Lung (tissue), 12 donors: ENCODE results near the gene AKT1S1. TPM values are rescaled to one million over a fixed set of nuclear protein-coding genes. Genes with fewer than 3 reads are reported as not detected.

Experiments
- ATAC-seq: fragments of 200-7000 bp; cut with Tn5 transposase; one replicate; pipeline ENCODE4 v1.9.1; 2020; ENCODE audit warnings: moderate number of reproducible peaks; ENCODE audit not compliant: insufficient read depth, low FRiP score
- DNase-seq, 3 donors: peaks; one replicate each; pipeline ENCODE4 v3.0.0-alpha.2; 2013 to 2017
- H3K27ac ChIP-seq, 2 donors: one replicate each; pipeline ENCODE4 v1.5.1; 2013; ENCODE audit warnings: mild to moderate bottlenecking in 2 of 2, moderate library complexity in 2 of 2, control low read depth in 1 of 2, inconsistent platforms in 1 of 2, low read depth in 1 of 2, low read length in 1 of 2
- H3K27me3 ChIP-seq, 3 donors: one replicate each; pipeline ENCODE4 v1.5.1; 2013; ENCODE audit warnings: low read length in 2 of 3; ENCODE audit not compliant: control insufficient read depth in 3 of 3, insufficient read depth in 3 of 3
- H3K36me3 ChIP-seq, 4 donors: one replicate each; pipeline ENCODE4 v1.5.1; 2013; ENCODE audit warnings: low read length in 4 of 4, mild to moderate bottlenecking in 1 of 4, moderate library complexity in 1 of 4; ENCODE audit not compliant: control insufficient read depth in 4 of 4, insufficient read depth in 4 of 4
- H3K4me1 ChIP-seq, 5 donors: one replicate each; pipeline ENCODE4 v1.5.1; 2013; ENCODE audit warnings: low read length in 5 of 5, mild to moderate bottlenecking in 2 of 5, moderate library complexity in 1 of 5; ENCODE audit not compliant: control insufficient read depth in 5 of 5, insufficient read depth in 5 of 5
- H3K4me3 ChIP-seq: one replicate; pipeline ENCODE4 v1.5.1; 2013; ENCODE audit warnings: mild to moderate bottlenecking, control low read depth, moderate library complexity
- H3K9ac ChIP-seq, 2 donors: one replicate each; pipeline ENCODE4 v1.5.1; 2013; ENCODE audit warnings: low read length in 2 of 2, control low read depth in 1 of 2; ENCODE audit not compliant: insufficient read depth in 1 of 2
- H3K9me3 ChIP-seq, 4 donors: one replicate each; pipeline ENCODE4 v1.5.1; 2013; ENCODE audit warnings: low read length in 3 of 4, mild to moderate bottlenecking in 1 of 4, moderate library complexity in 1 of 4; ENCODE audit not compliant: control insufficient read depth in 4 of 4, insufficient read depth in 3 of 4
- WGBS, 2 donors: extraction: QIAGEN DNeasy Blood & Tissue Kit; methylation state at CpG; one replicate each; pipeline ENCODE4 v1.1.7; 2013; 5-methylcytosine and 5-hydroxymethylcytosine counted together
- polyA plus RNA-seq, 2 donors: library from polyadenylated mRNA; stranded (reverse); fragments of 200-250 nt; gene quantifications; one replicate each; pipeline ENCODE4 v1.2.1, GENCODE V29; 2013
- total RNA-seq, 2 donors: library from RNA; depleted of rRNA in 1 of 2; stranded (reverse); fragments of >200 nt in 1 of 2; gene quantifications; one replicate each; pipeline ENCODE4 v1.2.1, GENCODE V29; 2014 to 2021
- TF ChIP-seq, protein P1 (sequence below): IDR thresholded peaks from 2 replicates; pipeline ENCODE4 v1.5.1; 2012; ENCODE audit warnings: mild to moderate bottlenecking; ENCODE audit errors: control extremely low read depth, extremely low read depth
- donor health status: control.
- donor health status: control.
- donor health status: Bipolar disorder and iron deficiency.
- donor health status: healthy.
- donor health status: DM: yes; HTN: yes; CAD: no.

The AKT1S1 gene
- total and polyA plus RNA-seq, 4 donors: 6.7 to 46.4 (median 35.9) TPM

DNA sequence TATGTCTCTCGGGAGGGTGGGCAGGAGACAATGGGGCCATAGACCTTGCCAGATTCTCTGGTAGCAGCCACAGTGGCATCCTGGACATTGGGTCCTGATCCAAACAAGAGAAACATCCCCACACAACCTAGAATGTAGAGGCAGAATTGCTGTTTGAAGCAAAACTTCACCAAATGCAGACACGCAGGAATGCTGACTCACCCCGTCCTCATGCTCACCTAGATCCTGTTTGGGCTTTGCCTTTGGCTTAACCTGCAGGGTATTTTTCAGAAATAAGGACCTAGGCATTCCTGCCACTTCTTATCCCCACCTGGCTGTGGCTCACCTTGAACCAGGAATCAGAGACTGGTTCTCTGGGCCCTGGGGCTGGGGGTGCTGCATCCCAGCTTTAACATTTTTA lies 7.6 kb upstream of the AKT1S1 start:
- WGBS, 2 donors: 92% methylated on average over 3 of the region's 3 CpGs
- ATAC-seq: no peak
- no peak overlapping the region for H3K27ac ChIP-seq
- TF ChIP-seq, protein P1, sequence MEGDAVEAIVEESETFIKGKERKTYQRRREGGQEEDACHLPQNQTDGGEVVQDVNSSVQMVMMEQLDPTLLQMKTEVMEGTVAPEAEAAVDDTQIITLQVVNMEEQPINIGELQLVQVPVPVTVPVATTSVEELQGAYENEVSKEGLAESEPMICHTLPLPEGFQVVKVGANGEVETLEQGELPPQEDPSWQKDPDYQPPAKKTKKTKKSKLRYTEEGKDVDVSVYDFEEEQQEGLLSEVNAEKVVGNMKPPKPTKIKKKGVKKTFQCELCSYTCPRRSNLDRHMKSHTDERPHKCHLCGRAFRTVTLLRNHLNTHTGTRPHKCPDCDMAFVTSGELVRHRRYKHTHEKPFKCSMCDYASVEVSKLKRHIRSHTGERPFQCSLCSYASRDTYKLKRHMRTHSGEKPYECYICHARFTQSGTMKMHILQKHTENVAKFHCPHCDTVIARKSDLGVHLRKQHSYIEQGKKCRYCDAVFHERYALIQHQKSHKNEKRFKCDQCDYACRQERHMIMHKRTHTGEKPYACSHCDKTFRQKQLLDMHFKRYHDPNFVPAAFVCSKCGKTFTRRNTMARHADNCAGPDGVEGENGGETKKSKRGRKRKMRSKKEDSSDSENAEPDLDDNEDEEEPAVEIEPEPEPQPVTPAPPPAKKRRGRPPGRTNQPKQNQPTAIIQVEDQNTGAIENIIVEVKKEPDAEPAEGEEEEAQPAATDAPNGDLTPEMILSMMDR: no peak
- H3K4me1 ChIP-seq: peaks cover 0 to 3% (median 0%) of the 10 kb centered on the region in 5 donors
- H3K4me3 ChIP-seq: no peak overlapping the region
- no peaks in the 10 kb centered on the region for H3K27me3 ChIP-seq
- no peak for DNase-seq
- H3K9me3 ChIP-seq: peaks cover 0 to 2% (median 0%) of the 10 kb centered on the region in 4 donors
- H3K9ac ChIP-seq: no peak overlapping the region
- peaks cover 17 to 58% (median 40%) of the 10 kb centered on the region in 4 donors for H3K36me3 ChIP-seq

DNA sequence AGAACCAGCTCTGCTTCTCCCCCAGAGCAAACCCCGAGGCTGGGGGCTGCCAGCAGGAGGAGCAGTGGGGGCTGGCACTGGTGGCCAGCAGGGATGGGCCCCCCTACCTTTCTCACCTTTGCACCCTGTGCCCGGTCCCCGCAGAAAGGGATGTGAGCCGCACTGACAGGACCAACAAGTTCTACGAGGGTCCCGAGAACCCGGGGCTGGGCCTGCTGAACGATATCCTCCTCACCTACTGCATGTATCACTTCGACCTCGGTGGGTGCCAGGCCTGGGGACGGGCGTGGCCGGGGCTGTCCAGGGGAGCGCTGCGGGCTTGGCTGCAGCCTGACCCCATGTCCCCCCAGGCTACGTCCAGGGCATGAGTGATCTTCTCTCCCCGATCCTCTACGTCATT lies 7.0 kb upstream of the AKT1S1 start:
- TF ChIP-seq, protein P1: no peak
- no peak overlapping the region for H3K9ac ChIP-seq
- H3K27ac ChIP-seq: no peak overlapping the region
- no peak overlapping the region for H3K4me3 ChIP-seq
- ATAC-seq: no peak
- H3K27me3 ChIP-seq: no peaks in the 10 kb centered on the region
- H3K4me1 ChIP-seq: no peaks in the 10 kb centered on the region
- 94 to 95% methylated on average over 18 of the region's 18 CpGs for WGBS, 2 donors
- peaks cover 0 to 2% (median 0%) of the 10 kb centered on the region in 4 donors for H3K9me3 ChIP-seq
- no peak for DNase-seq
- H3K36me3 ChIP-seq: peaks cover 17 to 60% (median 46%) of the 10 kb centered on the region in 4 donors

DNA sequence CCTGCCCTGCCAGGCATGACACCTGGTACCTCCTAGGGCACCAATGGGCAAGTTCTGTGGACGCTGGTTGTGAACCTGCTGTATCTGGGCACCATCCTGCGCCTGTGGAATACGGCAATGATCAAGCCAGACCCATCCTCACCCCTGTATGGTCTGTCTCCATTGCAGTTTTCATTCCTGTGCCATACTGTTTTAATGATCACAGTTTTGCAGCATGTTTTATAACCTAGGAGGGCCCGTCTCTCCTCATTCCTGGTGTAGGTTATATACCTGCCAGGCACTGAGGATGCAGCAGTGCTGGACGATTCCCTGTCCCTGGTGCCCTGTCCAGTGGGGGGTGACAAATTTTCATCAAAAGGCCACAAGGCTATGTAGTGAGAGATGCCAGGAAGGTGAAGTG lies 5.9 kb upstream of the AKT1S1 start:
- ATAC-seq (no peak), DNase-seq (no peak)
- peaks cover 17 to 58% (median 46%) of the 10 kb centered on the region in 4 donors for H3K36me3 ChIP-seq
- peaks cover 0 to 8% (median 0%) of the 10 kb centered on the region in 5 donors for H3K4me1 ChIP-seq
- WGBS, 2 donors: 96 to 97% methylated on average over 5 of the region's 5 CpGs
- no peak overlapping the region for H3K9ac ChIP-seq
- TF ChIP-seq, protein P1: no peak
- H3K27ac ChIP-seq: no peak overlapping the region
- no peaks in the 10 kb centered on the region for H3K27me3 ChIP-seq
- no peak overlapping the region for H3K4me3 ChIP-seq
- peaks cover 0 to 2% (median 0%) of the 10 kb centered on the region in 4 donors for H3K9me3 ChIP-seq

DNA sequence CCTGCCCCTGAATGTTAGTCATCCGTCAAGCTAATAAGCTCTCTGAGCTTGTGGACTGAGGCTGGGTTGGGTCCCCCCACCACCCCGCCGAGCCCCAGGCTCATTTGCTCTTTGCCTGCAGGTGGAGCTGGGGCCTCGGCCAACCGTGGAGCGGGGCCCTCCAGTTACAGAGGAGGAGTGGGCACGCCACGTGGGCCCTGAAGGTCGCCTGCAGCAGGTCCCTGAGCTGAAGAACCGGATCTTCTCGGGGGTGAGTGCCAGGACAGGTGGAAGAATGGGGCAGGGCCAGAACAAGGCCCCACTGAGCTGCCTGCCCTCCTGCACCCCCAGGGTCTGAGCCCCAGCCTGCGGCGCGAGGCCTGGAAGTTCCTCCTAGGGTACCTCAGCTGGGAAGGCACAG lies 5.5 kb upstream of the AKT1S1 start:
- H3K9ac ChIP-seq: no peak overlapping the region
- H3K4me3 ChIP-seq: no peak overlapping the region
- H3K27me3 ChIP-seq: no peaks in the 10 kb centered on the region
- WGBS, 2 donors: 97 to 98% methylated on average over 14 of the region's 14 CpGs
- TF ChIP-seq, protein P1: no peak
- ATAC-seq (no peak), DNase-seq (no peak)
- peaks cover 17 to 58% (median 46%) of the 10 kb centered on the region in 4 donors for H3K36me3 ChIP-seq
- peaks cover 0 to 10% (median 0%) of the 10 kb centered on the region in 5 donors for H3K4me1 ChIP-seq
- H3K9me3 ChIP-seq: peaks cover 0 to 2% (median 0%) of the 10 kb centered on the region in 4 donors
- H3K27ac ChIP-seq: no peak overlapping the region
